Neural cell (in vitro differentiated cells): ENCODE data around the gene ATP5PO. TPM values are rescaled to one million over a fixed set of nuclear protein-coding genes. Genes with fewer than 3 reads are reported as not detected.
"Not testable (repeated sequence)": the region's sequence is repeated elsewhere in the genome, so short reads cannot be mapped to it uniquely, and the experiment has no call there.

Experiments
- H2AFZ ChIP-seq: fragments of 200-600, 300-800 bp; sonication (generic), shearing (Covaris generic); 2 replicates; pipeline ENCODE4 v1.6.0; 2014; ENCODE audit warnings: low read depth, mild to moderate bottlenecking, antibody characterized with exemption, low read length, moderate library complexity
- H3F3A ChIP-seq: fragments of 200-600 bp; shearing (Covaris generic); 2 replicates; pipeline ENCODE4 v1.6.1; 2016; ENCODE audit warnings: mild to moderate bottlenecking, moderate library complexity, mixed read lengths, antibody characterized with exemption, low read length; ENCODE audit not compliant: insufficient read depth, poor library complexity, severe bottlenecking
- H3K27ac ChIP-seq: fragments of 200-600, 300-800 bp; sonication (generic), shearing (Covaris generic); 2 replicates; pipeline ENCODE4 v1.5.1; 2014; ENCODE audit warnings: mild to moderate bottlenecking, low read length, moderate library complexity
- H3K27me3 ChIP-seq: fragments of 300-800, 200-600 bp; sonication (generic), shearing (Covaris generic); 2 replicates; pipeline ENCODE4 v1.6.0; 2014; ENCODE audit warnings: mild to moderate bottlenecking, low read depth, low read length, moderate library complexity; ENCODE audit not compliant: insufficient read depth
- H3K36me3 ChIP-seq: fragments of 300-800, 200-600 bp; sonication (generic), shearing (Covaris generic); 2 replicates; pipeline ENCODE4 v1.5.1; 2014; ENCODE audit warnings: mild to moderate bottlenecking, antibody characterized with exemption, low read length, moderate library complexity; ENCODE audit not compliant: insufficient read depth
- H3K4me2 ChIP-seq: fragments of 300-800, 200-600 bp; sonication (generic), shearing (Covaris generic); 2 replicates; pipeline ENCODE4 v1.6.0; 2014; ENCODE audit warnings: mild to moderate bottlenecking, low read length
- H3K4me3 ChIP-seq: fragments of 300-800, 200-600 bp; sonication (generic), shearing (Covaris generic); 2 replicates; pipeline ENCODE4 v1.5.1; 2014; ENCODE audit warnings: mild to moderate bottlenecking, low read length, moderate library complexity
- H3K79me2 ChIP-seq: fragments of 200-600 bp; shearing (Covaris generic); replicated peaks from 2 replicates; pipeline ENCODE4 v1.6.0; 2014; ENCODE audit warnings: mild to moderate bottlenecking, low read length, moderate library complexity; ENCODE audit not compliant: insufficient read depth
- H3K9ac ChIP-seq: fragments of 300-800, 200-600 bp; sonication (generic), shearing (Covaris generic); 2 replicates; pipeline ENCODE4 v1.6.1; 2016; ENCODE audit warnings: mild to moderate bottlenecking, low read length, mixed read lengths
- H3K9me2 ChIP-seq: fragments of 200-600 bp; shearing (Covaris generic); 2 replicates; pipeline ENCODE4 v1.6.1; 2016; ENCODE audit warnings: mild to moderate bottlenecking, low read length, mixed read lengths; ENCODE audit not compliant: insufficient read depth
- H3K9me3 ChIP-seq: fragments of 200-600, 300-800 bp; sonication (generic), shearing (Covaris generic); 2 replicates; pipeline ENCODE4 v1.6.1; 2016; ENCODE audit warnings: mild to moderate bottlenecking, mixed run types, low read length, moderate library complexity, mixed read lengths
- H4K20me1 ChIP-seq: fragments of 200-600 bp; shearing (Covaris generic); 2 replicates; pipeline ENCODE4 v1.6.1; 2016; ENCODE audit warnings: mild to moderate bottlenecking, mixed run types; ENCODE audit not compliant: insufficient read depth
- EP300 ChIP-seq: fragments of 450-650 bp; conservative IDR thresholded peaks from 2 replicates; pipeline ENCODE4 v1.6.1; 2014; ENCODE audit warnings: antibody characterized with exemption, mild to moderate bottlenecking, moderate library complexity; ENCODE audit not compliant: poor library complexity, severe bottlenecking
- EZH2 ChIP-seq: fragments of 200-600, 300-800 bp; shearing (Covaris generic), sonication (generic); IDR thresholded peaks from 2 replicates; pipeline ENCODE4 v1.6.1; 2014; ENCODE audit warnings: antibody characterized with exemption, low read length, borderline replicate concordance, mild to moderate bottlenecking; ENCODE audit not compliant: insufficient read depth, poor library complexity, severe bottlenecking
- MXI1 ChIP-seq: fragments of 450-650 bp; conservative IDR thresholded peaks from 2 replicates; pipeline ENCODE4 v1.6.1; 2014; ENCODE audit warnings: antibody characterized with exemption, mild to moderate bottlenecking; ENCODE audit not compliant: poor library complexity, severe bottlenecking
- POLR2AphosphoS5 ChIP-seq: IDR thresholded peaks from 2 replicates; pipeline ENCODE4 v1.6.1; 2012
- RAD21 ChIP-seq: fragments of 450-650 bp; conservative IDR thresholded peaks from 2 replicates; pipeline ENCODE4 v1.6.1; 2014; ENCODE audit warnings: antibody characterized with exemption, mild to moderate bottlenecking, moderate library complexity
- SMC3 ChIP-seq: fragments of 450-650 bp; conservative IDR thresholded peaks from 2 replicates; pipeline ENCODE4 v1.6.1; 2014; ENCODE audit warnings: antibody characterized with exemption, mild to moderate bottlenecking, moderate library complexity; ENCODE audit not compliant: poor library complexity
- TAF1 ChIP-seq: IDR thresholded peaks from 2 replicates; pipeline ENCODE4 v1.6.1; 2012; ENCODE audit warnings: low read depth
- polyA plus RNA-seq: library from polyadenylated mRNA; depleted of rRNA; stranded (reverse); fragments of >200 nt; gene quantifications from 2 replicates; pipeline ENCODE4 v1.2.3, GENCODE V29; 2014
- TF ChIP-seq, protein P1 (sequence below): IDR thresholded peaks from 2 replicates; pipeline ENCODE4 v1.6.1; 2012; ENCODE audit warnings: borderline replicate concordance
- TF ChIP-seq, protein P2 (sequence below): fragments of 450-650 bp; IDR thresholded peaks from 2 replicates; pipeline ENCODE4 v1.5.1; 2014; ENCODE audit warnings: antibody characterized with exemption, mild to moderate bottlenecking, moderate library complexity; ENCODE audit not compliant: poor library complexity, severe bottlenecking

The ATP5PO gene
- polyA plus RNA-seq, 1 donor from 2014 or later: 439 TPM

GRCh38 chr21:33932731-33933130 is 17.1 kb upstream of the ATP5PO start:
- Histone ChIP-seq H3K4me2 (no peak overlapping the region), H3K27me3 (no peaks in the 10 kb centered on the region), H3F3A (no peaks in the 10 kb centered on the region), H3K9me2 (no peaks in the 10 kb centered on the region), H4K20me1 (no peaks in the 10 kb centered on the region), H3K9ac (no peak overlapping the region), H2AFZ (no peak overlapping the region), H3K79me2 (no peaks in the 10 kb centered on the region), H3K9me3 (no peaks in the 10 kb centered on the region), H3K27ac (no peak overlapping the region), H3K4me3 (no peak overlapping the region), H3K36me3 (no peaks in the 10 kb centered on the region)
- TF ChIP-seq, protein P1, sequence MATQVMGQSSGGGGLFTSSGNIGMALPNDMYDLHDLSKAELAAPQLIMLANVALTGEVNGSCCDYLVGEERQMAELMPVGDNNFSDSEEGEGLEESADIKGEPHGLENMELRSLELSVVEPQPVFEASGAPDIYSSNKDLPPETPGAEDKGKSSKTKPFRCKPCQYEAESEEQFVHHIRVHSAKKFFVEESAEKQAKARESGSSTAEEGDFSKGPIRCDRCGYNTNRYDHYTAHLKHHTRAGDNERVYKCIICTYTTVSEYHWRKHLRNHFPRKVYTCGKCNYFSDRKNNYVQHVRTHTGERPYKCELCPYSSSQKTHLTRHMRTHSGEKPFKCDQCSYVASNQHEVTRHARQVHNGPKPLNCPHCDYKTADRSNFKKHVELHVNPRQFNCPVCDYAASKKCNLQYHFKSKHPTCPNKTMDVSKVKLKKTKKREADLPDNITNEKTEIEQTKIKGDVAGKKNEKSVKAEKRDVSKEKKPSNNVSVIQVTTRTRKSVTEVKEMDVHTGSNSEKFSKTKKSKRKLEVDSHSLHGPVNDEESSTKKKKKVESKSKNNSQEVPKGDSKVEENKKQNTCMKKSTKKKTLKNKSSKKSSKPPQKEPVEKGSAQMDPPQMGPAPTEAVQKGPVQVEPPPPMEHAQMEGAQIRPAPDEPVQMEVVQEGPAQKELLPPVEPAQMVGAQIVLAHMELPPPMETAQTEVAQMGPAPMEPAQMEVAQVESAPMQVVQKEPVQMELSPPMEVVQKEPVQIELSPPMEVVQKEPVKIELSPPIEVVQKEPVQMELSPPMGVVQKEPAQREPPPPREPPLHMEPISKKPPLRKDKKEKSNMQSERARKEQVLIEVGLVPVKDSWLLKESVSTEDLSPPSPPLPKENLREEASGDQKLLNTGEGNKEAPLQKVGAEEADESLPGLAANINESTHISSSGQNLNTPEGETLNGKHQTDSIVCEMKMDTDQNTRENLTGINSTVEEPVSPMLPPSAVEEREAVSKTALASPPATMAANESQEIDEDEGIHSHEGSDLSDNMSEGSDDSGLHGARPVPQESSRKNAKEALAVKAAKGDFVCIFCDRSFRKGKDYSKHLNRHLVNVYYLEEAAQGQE: no peak
- TF ChIP-seq EZH2: no peak
- TF ChIP-seq EP300: no peak
- no peak for TF ChIP-seq TAF1
- no peak for TF ChIP-seq POLR2AphosphoS5
- TF ChIP-seq, protein P2, sequence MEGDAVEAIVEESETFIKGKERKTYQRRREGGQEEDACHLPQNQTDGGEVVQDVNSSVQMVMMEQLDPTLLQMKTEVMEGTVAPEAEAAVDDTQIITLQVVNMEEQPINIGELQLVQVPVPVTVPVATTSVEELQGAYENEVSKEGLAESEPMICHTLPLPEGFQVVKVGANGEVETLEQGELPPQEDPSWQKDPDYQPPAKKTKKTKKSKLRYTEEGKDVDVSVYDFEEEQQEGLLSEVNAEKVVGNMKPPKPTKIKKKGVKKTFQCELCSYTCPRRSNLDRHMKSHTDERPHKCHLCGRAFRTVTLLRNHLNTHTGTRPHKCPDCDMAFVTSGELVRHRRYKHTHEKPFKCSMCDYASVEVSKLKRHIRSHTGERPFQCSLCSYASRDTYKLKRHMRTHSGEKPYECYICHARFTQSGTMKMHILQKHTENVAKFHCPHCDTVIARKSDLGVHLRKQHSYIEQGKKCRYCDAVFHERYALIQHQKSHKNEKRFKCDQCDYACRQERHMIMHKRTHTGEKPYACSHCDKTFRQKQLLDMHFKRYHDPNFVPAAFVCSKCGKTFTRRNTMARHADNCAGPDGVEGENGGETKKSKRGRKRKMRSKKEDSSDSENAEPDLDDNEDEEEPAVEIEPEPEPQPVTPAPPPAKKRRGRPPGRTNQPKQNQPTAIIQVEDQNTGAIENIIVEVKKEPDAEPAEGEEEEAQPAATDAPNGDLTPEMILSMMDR: no peak
- no peak for TF ChIP-seq SMC3
- no peak for TF ChIP-seq MXI1
- no peak for TF ChIP-seq RAD21

- Histone ChIP-seq H3K9ac (no peak overlapping the region), H3K4me3 (no peak overlapping the region), H3K36me3 (no peaks in the 10 kb centered on the region), H3K9me3 (no peaks in the 10 kb centered on the region), H3K4me2 (no peak overlapping the region), H3K27me3 (no peaks in the 10 kb centered on the region), H3K27ac (no peak overlapping the region), H3K9me2 (no peaks in the 10 kb centered on the region), H2AFZ (no peak overlapping the region), H3F3A (no peaks in the 10 kb centered on the region), H3K79me2 (no peaks in the 10 kb centered on the region), H4K20me1 (no peaks in the 10 kb centered on the region)
- TF ChIP-seq POLR2AphosphoS5: no peak
- TF ChIP-seq, protein P1: no peak
- TF ChIP-seq SMC3: no peak
- no peak for TF ChIP-seq EP300
- TF ChIP-seq, protein P2: no peak
- TF ChIP-seq EZH2: no peak
- TF ChIP-seq RAD21: no peak
- TF ChIP-seq MXI1: no peak
- TF ChIP-seq TAF1: no peak
Measured at GRCh38 chr21:33931799-33932390, 16.3 kb upstream of the ATP5PO start.

GRCh38 chr21:33931052-33931798 is 15.6 kb upstream of the ATP5PO start:
- H3K9me2 ChIP-seq, H2AFZ ChIP-seq, H3K27ac ChIP-seq, H3K36me3 ChIP-seq, H4K20me1 ChIP-seq, H3K4me3 ChIP-seq, H3K9ac ChIP-seq, H3K9me3 ChIP-seq, H3K4me2 ChIP-seq, H3K27me3 ChIP-seq, H3F3A ChIP-seq, H3K79me2 ChIP-seq: not testable (repeated sequence)
